HG02798 (cell line): ENCODE results near the gene POLDIP2.

Source experiments
- ATAC-seq: cut with Tn5 transposase; IDR thresholded peaks from one replicate; pipeline ENCODE4 v1.9.1; 2021; ENCODE audit warnings: mild to moderate bottlenecking; ENCODE audit not compliant: unreplicated experiment, poor library complexity

The POLDIP2 gene

GRCh38 chr17:28390984-28391383 is 33.7 kb upstream of the POLDIP2 start:
- no peak for ATAC-seq

- ATAC-seq, result no peak
Observed at GRCh38 chr17:28390563-28390962, 33.2 kb upstream of the POLDIP2 start.

GRCh38 chr17:28390141-28390540 is 32.8 kb upstream of the POLDIP2 start:
- ATAC-seq, result no peak

- ATAC-seq, result no peak
Observed at GRCh38 chr17:28388106-28388505, 30.8 kb upstream of the POLDIP2 start.

- no peak for ATAC-seq
Observed at GRCh38 chr17:28386391-28386790, 29.1 kb upstream of the POLDIP2 start.

GRCh38 chr17:28385406-28385805 is 28.1 kb upstream of the POLDIP2 start:
- no peak for ATAC-seq

GRCh38 chr17:28385037-28385400 is 27.7 kb upstream of the POLDIP2 start:
- peak; percentile 24 for ATAC-seq

GRCh38 chr17:28384281-28385036 is 27.1 kb upstream of the POLDIP2 start:
- ATAC-seq, result peak; percentile 79

- no peak for ATAC-seq
Observed at GRCh38 chr17:28381141-28381825, 24.0 kb upstream of the POLDIP2 start.

- ATAC-seq, result no peak
Observed at GRCh38 chr17:28379814-28380801, 22.8 kb upstream of the POLDIP2 start.

- no peak for ATAC-seq
Observed at GRCh38 chr17:28372945-28373274, 15.6 kb upstream of the POLDIP2 start.

GRCh38 chr17:28372203-28372944 is 15.0 kb upstream of the POLDIP2 start:
- ATAC-seq, result peak; percentile 15

GRCh38 chr17:28371245-28372202 is 14.2 kb upstream of the POLDIP2 start, which contains the start of gene SARM1:
Gene SARM1 (plus strand): TSS chr17:28371694. CDS start chr17:28372033, 339 bp downstream.
- peak; percentile 87 for ATAC-seq

- ATAC-seq, result no peak
Observed at GRCh38 chr17:28370744-28371103, 13.4 kb upstream of the POLDIP2 start.

- ATAC-seq, result no peak
Observed at GRCh38 chr17:28370035-28370743, 12.9 kb upstream of the POLDIP2 start, which contains the start of gene VTN. Gene VTN (minus strand): TSS chr17:28370307. CDS start chr17:28370203, 104 bp downstream.

- ATAC-seq, result no peak
Observed at GRCh38 chr17:28369684-28370034, 12.3 kb upstream of the POLDIP2 start.

- ATAC-seq, result no peak
Observed at GRCh38 chr17:28368915-28369683, 11.8 kb upstream of the POLDIP2 start.
